ENCODE data around the gene GBGT1. TPM values are rescaled to one million over a fixed set of nuclear protein-coding genes. Genes with fewer than 3 reads are reported as not detected.

Gene GBGT1
- total RNA-seq, 3 donors from 2014 or later (not counting 1 experiment from before 2014, with no cell fraction given) = 1.4 to 2.2 (median 1.7) TPM

DNA sequence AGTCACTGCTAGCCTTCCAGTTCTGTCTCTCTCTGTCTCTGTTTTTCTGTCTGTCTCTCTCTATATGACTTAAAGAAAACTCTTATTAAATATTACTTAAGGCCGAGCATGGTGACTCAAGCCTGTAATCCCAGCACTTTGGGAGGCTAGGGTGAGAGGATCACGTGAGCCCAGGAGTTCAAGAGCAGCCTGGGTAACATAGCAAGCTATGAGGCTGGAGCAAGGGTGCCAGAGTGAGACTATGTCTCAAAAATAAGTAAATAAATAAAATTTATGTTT lies 1.7 kb upstream of the GBGT1 start:
- Histone ChIP-seq H3K4me1 (ENCODE audit: control insufficient read depth, insufficient read depth, low read length) (peaks cover 16% of the 10 kb centered on the region), H3K4me3 (ENCODE audit: low read length) (no peak overlapping the region), H3K27ac (ENCODE audit: low read length) (no peak overlapping the region), H3K36me3 (ENCODE audit: control insufficient read depth, insufficient read depth, low read length) (no peaks in the 10 kb centered on the region), H3K27me3 (ENCODE audit: control insufficient read depth, insufficient read depth, low read length) (peaks cover 3% of the 10 kb centered on the region), H3K9me3 (ENCODE audit: control insufficient read depth, insufficient read depth, low read length) (no peaks in the 10 kb centered on the region)
- no peaks in the 10 kb centered on the region for H3K9me3 Mint-ChIP-seq
- intact Hi-C loops (cut with micrococcal nuclease) = no loop called here
- DNase-seq = no peak
- no peak overlapping the region for H3K27ac Mint-ChIP-seq
- no peak overlapping the region for H3K4me3 Mint-ChIP-seq
- H3K4me1 Mint-ChIP-seq = peaks cover 0 to 4% of the 10 kb centered on the region in 2 donors
- no peaks in the 10 kb centered on the region for H3K36me3 Mint-ChIP-seq
- TF ChIP-seq, protein P1, sequence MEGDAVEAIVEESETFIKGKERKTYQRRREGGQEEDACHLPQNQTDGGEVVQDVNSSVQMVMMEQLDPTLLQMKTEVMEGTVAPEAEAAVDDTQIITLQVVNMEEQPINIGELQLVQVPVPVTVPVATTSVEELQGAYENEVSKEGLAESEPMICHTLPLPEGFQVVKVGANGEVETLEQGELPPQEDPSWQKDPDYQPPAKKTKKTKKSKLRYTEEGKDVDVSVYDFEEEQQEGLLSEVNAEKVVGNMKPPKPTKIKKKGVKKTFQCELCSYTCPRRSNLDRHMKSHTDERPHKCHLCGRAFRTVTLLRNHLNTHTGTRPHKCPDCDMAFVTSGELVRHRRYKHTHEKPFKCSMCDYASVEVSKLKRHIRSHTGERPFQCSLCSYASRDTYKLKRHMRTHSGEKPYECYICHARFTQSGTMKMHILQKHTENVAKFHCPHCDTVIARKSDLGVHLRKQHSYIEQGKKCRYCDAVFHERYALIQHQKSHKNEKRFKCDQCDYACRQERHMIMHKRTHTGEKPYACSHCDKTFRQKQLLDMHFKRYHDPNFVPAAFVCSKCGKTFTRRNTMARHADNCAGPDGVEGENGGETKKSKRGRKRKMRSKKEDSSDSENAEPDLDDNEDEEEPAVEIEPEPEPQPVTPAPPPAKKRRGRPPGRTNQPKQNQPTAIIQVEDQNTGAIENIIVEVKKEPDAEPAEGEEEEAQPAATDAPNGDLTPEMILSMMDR (IDR thresholded peaks at IDR 0.05) = no peak
- peaks cover 7 to 13% of the 10 kb centered on the region in 2 donors for H3K27me3 Mint-ChIP-seq (ENCODE audit: low read depth in 2 of 2)
- WGBS (ENCODE audit: insufficient coverage) = 88% methylated on average over 2 of the region's 2 CpGs
- ATAC-seq = no peak

DNA sequence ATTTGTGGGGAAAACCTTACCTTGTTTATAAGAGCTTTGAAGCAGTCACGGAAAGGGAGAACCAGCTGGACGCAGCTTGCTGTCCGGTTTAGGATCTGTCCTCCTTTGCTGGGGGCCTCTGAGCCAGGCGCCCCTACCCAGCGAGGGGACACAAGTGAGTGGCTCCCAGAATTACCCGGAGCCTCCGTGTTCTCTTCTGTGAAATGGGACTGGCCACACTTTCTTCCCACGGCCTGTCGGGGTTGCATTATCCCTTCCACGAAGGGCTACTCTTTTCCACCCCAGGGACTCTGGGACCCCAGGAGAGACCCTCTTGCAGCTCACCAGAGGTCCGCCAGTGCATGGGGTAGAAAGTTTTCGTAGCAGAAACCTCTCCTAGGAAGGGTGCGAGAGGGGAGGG lies 477 bp upstream of the GBGT1 start:
- ATAC-seq (no peak), DNase-seq (no peak)
- no peaks in the 10 kb centered on the region for H3K9me3 ChIP-seq (ENCODE audit: control insufficient read depth, insufficient read depth, low read length)
- Mint-ChIP-seq H3K27me3 (ENCODE audit: low read depth in 2 of 2) (peaks cover 7 to 17% of the 10 kb centered on the region in 2 donors), H3K9me3 (no peaks in the 10 kb centered on the region), H3K4me1 (peaks cover 0 to 4% of the 10 kb centered on the region in 2 donors), H3K4me3 (no peak overlapping the region), H3K36me3 (no peaks in the 10 kb centered on the region), H3K27ac (no peak overlapping the region)
- H3K4me3 ChIP-seq (ENCODE audit: low read length) = peak overlapping the region; percentile 29
- H3K27ac ChIP-seq (ENCODE audit: low read length) = no peak overlapping the region
- H3K36me3 ChIP-seq (ENCODE audit: control insufficient read depth, insufficient read depth, low read length) = no peaks in the 10 kb centered on the region
- 70% methylated on average over 13 of the region's 13 CpGs for WGBS (ENCODE audit: insufficient coverage)
- TF ChIP-seq, protein P1 (IDR thresholded peaks at IDR 0.05) = no peak
- H3K4me1 ChIP-seq (ENCODE audit: control insufficient read depth, insufficient read depth, low read length) = peaks cover 16% of the 10 kb centered on the region
- H3K27me3 ChIP-seq (ENCODE audit: control insufficient read depth, insufficient read depth, low read length) = peaks cover 3% of the 10 kb centered on the region
- intact Hi-C loops (cut with micrococcal nuclease) = no loop called here

DNA sequence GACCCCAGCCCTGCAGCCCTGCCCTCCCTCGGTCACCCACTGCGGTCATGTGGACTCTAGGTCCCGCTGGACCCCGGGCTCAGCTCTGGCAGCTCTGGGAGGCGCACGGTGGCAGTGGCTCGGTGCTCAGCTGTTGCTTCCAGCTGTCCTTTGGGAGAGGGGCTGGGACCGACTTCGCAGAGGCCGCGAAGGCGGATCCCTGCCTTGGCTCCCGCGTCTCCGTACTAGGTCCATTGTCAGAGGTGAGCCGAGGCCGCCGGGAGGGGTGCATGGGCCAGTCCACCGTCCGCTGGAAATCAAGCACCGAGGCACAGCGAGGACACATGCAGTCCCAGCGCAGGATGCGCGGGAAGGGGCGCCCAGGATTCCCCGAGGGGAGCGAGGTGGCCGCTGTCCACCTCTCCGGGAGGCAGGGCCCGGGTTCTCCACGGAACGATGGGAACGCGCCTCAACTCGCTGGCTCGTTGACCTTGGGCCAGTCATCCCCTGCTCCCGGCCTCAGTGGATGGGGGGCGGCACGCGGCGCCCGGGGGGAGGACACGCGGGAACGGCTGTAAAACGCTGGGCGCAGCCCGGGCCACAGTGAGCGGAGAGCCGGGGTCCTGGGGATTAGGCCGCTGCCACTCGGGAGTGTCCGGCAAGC lies 732 bp downstream of the GBGT1 start:
- Mint-ChIP-seq H3K9me3 (no peaks in the 10 kb centered on the region), H3K27ac (no peak overlapping the region), H3K4me1 (peaks cover 0 to 4% of the 10 kb centered on the region in 2 donors), H3K36me3 (no peaks in the 10 kb centered on the region), H3K27me3 (ENCODE audit: low read depth in 2 of 2) (peaks cover 7 to 17% of the 10 kb centered on the region in 2 donors), H3K4me3 (peak overlapping the region; percentile 55)
- peaks cover 16% of the 10 kb centered on the region for H3K4me1 ChIP-seq (ENCODE audit: control insufficient read depth, insufficient read depth, low read length)
- H3K27ac ChIP-seq (ENCODE audit: low read length) = no peak overlapping the region
- intact Hi-C loops (cut with micrococcal nuclease) = no loop called here
- TF ChIP-seq, protein P1 (IDR thresholded peaks at IDR 0.05) = no peak
- no peaks in the 10 kb centered on the region for H3K36me3 ChIP-seq (ENCODE audit: control insufficient read depth, insufficient read depth, low read length)
- no peak for ATAC-seq
- 63% methylated on average over 54 of the region's 54 CpGs for WGBS (ENCODE audit: insufficient coverage)
- peaks cover 3% of the 10 kb centered on the region for H3K27me3 ChIP-seq (ENCODE audit: control insufficient read depth, insufficient read depth, low read length)
- DNase-seq = no peak
- no peaks in the 10 kb centered on the region for H3K9me3 ChIP-seq (ENCODE audit: control insufficient read depth, insufficient read depth, low read length)
- H3K4me3 ChIP-seq (ENCODE audit: low read length) = peak overlapping the region; percentile 29

DNA sequence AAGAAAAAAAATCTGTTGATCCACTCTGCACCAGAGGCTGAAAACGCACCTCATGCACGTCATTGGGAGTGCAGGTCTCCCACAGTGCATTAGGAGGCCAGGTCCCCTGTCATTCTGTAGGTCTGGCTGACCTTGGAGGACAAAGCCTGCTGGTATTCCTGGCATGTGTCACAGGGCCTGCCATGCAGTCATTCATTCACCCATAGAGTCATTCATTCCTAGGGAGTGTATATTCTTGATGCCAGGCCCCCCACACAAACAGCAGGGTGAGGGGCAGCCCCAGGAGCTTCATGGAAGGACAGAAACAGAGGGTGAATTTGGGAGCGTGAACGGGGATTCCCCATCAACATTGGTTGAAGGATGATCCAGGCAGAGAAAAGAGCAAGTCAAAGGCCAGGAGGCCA lies 2.2 kb downstream of the GBGT1 start:
- peaks cover 3% of the 10 kb centered on the region for H3K27me3 ChIP-seq (ENCODE audit: control insufficient read depth, insufficient read depth, low read length)
- TF ChIP-seq, protein P1 (IDR thresholded peaks at IDR 0.05) = no peak
- intact Hi-C loops (cut with micrococcal nuclease) = no loop called here
- 88% methylated on average over 4 of the region's 4 CpGs for WGBS (ENCODE audit: insufficient coverage)
- Mint-ChIP-seq H3K4me1 (peaks cover 0 to 4% of the 10 kb centered on the region in 2 donors), H3K9me3 (no peaks in the 10 kb centered on the region), H3K27me3 (ENCODE audit: low read depth in 2 of 2) (peaks cover 7 to 22% of the 10 kb centered on the region in 2 donors), H3K4me3 (peak overlapping the region; percentile 28), H3K27ac (no peak overlapping the region), H3K36me3 (no peaks in the 10 kb centered on the region)
- H3K36me3 ChIP-seq (ENCODE audit: control insufficient read depth, insufficient read depth, low read length) = no peaks in the 10 kb centered on the region
- peaks cover 16% of the 10 kb centered on the region for H3K4me1 ChIP-seq (ENCODE audit: control insufficient read depth, insufficient read depth, low read length)
- H3K4me3 ChIP-seq (ENCODE audit: low read length) = no peak overlapping the region
- ATAC-seq (no peak), DNase-seq (no peak)
- no peak overlapping the region for H3K27ac ChIP-seq (ENCODE audit: low read length)
- no peaks in the 10 kb centered on the region for H3K9me3 ChIP-seq (ENCODE audit: control insufficient read depth, insufficient read depth, low read length)

All from natural killer cell (primary cell).